Endodermal cell (in vitro differentiated cells): ENCODE measurements around the gene SPEM2. TPM values are rescaled to one million over a fixed set of nuclear protein-coding genes. Genes with fewer than 3 reads are reported as not detected.

Experiments used
- DNase-seq: peaks from one replicate; pipeline ENCODE4 v3.0.0-alpha.2; 2017
- H3K27ac ChIP-seq: 2 replicates; pipeline ENCODE4 v1.5.1; 2013; ENCODE audit warnings: mild to moderate bottlenecking, low read depth, low read length, moderate library complexity
- H3K27me3 ChIP-seq: 2 replicates; pipeline ENCODE4 v1.6.1; 2013; ENCODE audit warnings: mild to moderate bottlenecking, low read length, moderate library complexity; ENCODE audit not compliant: insufficient read depth, control insufficient read depth, poor library complexity, severe bottlenecking
- H3K36me3 ChIP-seq: 2 replicates; pipeline ENCODE4 v1.7.0; 2013; ENCODE audit warnings: mild to moderate bottlenecking, low read length, moderate library complexity; ENCODE audit not compliant: control insufficient read depth, insufficient read depth
- H3K4me1 ChIP-seq: one replicate; pipeline ENCODE4 v1.7.0; 2013; ENCODE audit warnings: low read length; ENCODE audit not compliant: control insufficient read depth, insufficient read depth
- H3K4me3 ChIP-seq: 2 replicates; pipeline ENCODE4 v1.5.1; 2013; ENCODE audit warnings: mild to moderate bottlenecking, low read length, moderate library complexity
- H3K9ac ChIP-seq: 2 replicates; pipeline ENCODE4 v1.6.1; 2013; ENCODE audit warnings: mild to moderate bottlenecking, low read length, moderate library complexity; ENCODE audit not compliant: poor library complexity, severe bottlenecking; ENCODE audit errors: extremely low read depth
- H3K9me3 ChIP-seq: 2 replicates; pipeline ENCODE4 v1.6.1; 2013; ENCODE audit warnings: mild to moderate bottlenecking, low read length, moderate library complexity; ENCODE audit not compliant: control insufficient read depth
- H3K27ac Mint-ChIP-seq: 2 replicates; pipeline ENCODE4 v1.8.0; 2020; ENCODE audit warnings: mixed read lengths
- H3K27me3 Mint-ChIP-seq: 2 replicates; pipeline ENCODE4 v1.8.0; 2021; ENCODE audit warnings: mild to moderate bottlenecking, mixed read lengths; ENCODE audit not compliant: insufficient read depth
- H3K36me3 Mint-ChIP-seq: 2 replicates; pipeline ENCODE4 v1.8.0; 2020; ENCODE audit warnings: low read depth, mixed read lengths
- H3K4me1 Mint-ChIP-seq: 2 replicates; pipeline ENCODE4 v1.8.0; 2020; ENCODE audit warnings: mixed read lengths
- H3K4me3 Mint-ChIP-seq: 2 replicates; pipeline ENCODE4 v1.8.0; 2020; ENCODE audit warnings: mild to moderate bottlenecking, moderate library complexity, mixed read lengths
- H3K9me3 Mint-ChIP-seq: 2 replicates; pipeline ENCODE4 v1.8.0; 2020; ENCODE audit warnings: mild to moderate bottlenecking, mixed read lengths
- CTCF ChIP-seq: fragments of 200-600 bp; sonication (generic); conservative IDR thresholded peaks from 2 replicates; pipeline ENCODE4 v1.5.0; 2021; ENCODE audit warnings: antibody characterized with exemption, mild to moderate bottlenecking
- WGBS, 2 experiments: methylation state at CpG; one replicate each; pipeline versions ENCODE4 v1.1.5 to v1.1.7; 2013; ENCODE audit warnings: missing lambda C conversion rate in 2 of 2, mixed read lengths in 1 of 2; ENCODE audit not compliant: insufficient coverage in 1 of 2, insufficient read length in 1 of 2; 5-methylcytosine and 5-hydroxymethylcytosine counted together
- total RNA-seq, 2 donors: library from RNA; stranded (reverse); fragmentation: NEBNext Ultra II Directional in 1 of 2; extraction: Animal tissue kit (Norgen Biotek cat#: 25700) in 1 of 2; gene quantifications; 2 replicates in 1 of 2; 3 replicates in 1 of 2; pipeline ENCODE4 v1.2.1, GENCODE V29; 2021

The SPEM2 gene
- total RNA-seq, 2 donors from 2014 or later = not detected

DNA sequence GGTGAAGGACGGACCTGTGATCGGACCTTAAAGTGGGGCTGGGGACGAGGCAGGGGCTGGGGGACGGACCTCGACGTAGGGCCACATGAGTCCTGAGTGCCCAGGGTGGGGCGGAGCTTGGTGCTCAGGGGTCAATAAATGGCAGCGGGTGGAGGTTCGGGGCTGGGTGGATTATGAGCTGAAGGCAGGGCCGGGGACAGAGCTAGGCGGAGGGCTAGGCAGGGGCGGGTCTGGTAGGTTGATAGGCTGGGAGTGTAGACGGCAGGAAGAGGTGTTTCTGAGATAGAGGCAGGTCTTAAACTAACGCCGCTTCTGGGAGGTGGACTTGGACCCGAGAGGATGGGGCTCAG, 20.2 kb downstream of the SPEM2 start:
- Histone ChIP-seq H3K9ac (peak overlapping the region; percentile 50), H3K27ac (no peak overlapping the region)

GRCh38 chr17:7448461-7448860, 23.0 kb downstream of the SPEM2 start:
- TF ChIP-seq CTCF = no peak
- Histone ChIP-seq H3K9ac (no peak overlapping the region), H3K4me1 (no peaks in the 10 kb centered on the region), H3K36me3 (no peaks in the 10 kb centered on the region), H3K4me3 (no peak overlapping the region), H3K27ac (no peak overlapping the region), H3K27me3 (no peaks in the 10 kb centered on the region), H3K9me3 (no peaks in the 10 kb centered on the region)
- no peak for DNase-seq
- Mint-ChIP-seq H3K4me3 (no peak overlapping the region), H3K4me1 (peaks cover 6% of the 10 kb centered on the region), H3K27me3 (peaks cover 36% of the 10 kb centered on the region), H3K36me3 (peaks cover 2% of the 10 kb centered on the region), H3K9me3 (no peaks in the 10 kb centered on the region), H3K27ac (no peak overlapping the region)
- WGBS, 2 experiments = 92 to 100% methylated on average over 2 to 7 of the region's 7 CpGs

More for the DNA sequence above, 20.2 kb downstream of the SPEM2 start:
- Histone ChIP-seq H3K27me3 (peaks cover 16% of the 10 kb centered on the region), H3K9me3 (no peaks in the 10 kb centered on the region), H3K4me3 (peak overlapping the region; percentile 79), H3K4me1 (no peaks in the 10 kb centered on the region), H3K36me3 (no peaks in the 10 kb centered on the region)
- TF ChIP-seq CTCF = no peak
- Mint-ChIP-seq H3K27ac (peak overlapping the region; percentile 93), H3K36me3 (no peaks in the 10 kb centered on the region), H3K4me1 (peaks cover 6% of the 10 kb centered on the region), H3K4me3 (peak overlapping the region; percentile 71), H3K9me3 (no peaks in the 10 kb centered on the region), H3K27me3 (peaks cover 65% of the 10 kb centered on the region)
- DNase-seq = peak; percentile 98
- WGBS, 2 experiments = 6 to 8% methylated on average over 11 to 16 of the region's 16 CpGs

- Histone ChIP-seq H3K4me3 (no peak overlapping the region), H3K4me1 (no peaks in the 10 kb centered on the region), H3K27ac (no peak overlapping the region), H3K9ac (no peak overlapping the region), H3K9me3 (no peaks in the 10 kb centered on the region), H3K36me3 (no peaks in the 10 kb centered on the region), H3K27me3 (no peaks in the 10 kb centered on the region)
- no peaks in the 10 kb centered on the region for H3K27me3 Mint-ChIP-seq
- no peak for DNase-seq
- H3K4me3 Mint-ChIP-seq = no peak overlapping the region
- H3K9me3 Mint-ChIP-seq = no peaks in the 10 kb centered on the region
- TF ChIP-seq CTCF = no peak
- no peak overlapping the region for H3K27ac Mint-ChIP-seq
- peaks cover 3% of the 10 kb centered on the region for H3K4me1 Mint-ChIP-seq
- H3K36me3 Mint-ChIP-seq = peaks cover 12% of the 10 kb centered on the region
- WGBS, 2 experiments = 76% methylated on average over 1 of the region's 3 CpGs; no CpG with 5 or more reads in 1 of the 2 experiments
These were observed 34.6 kb downstream of the SPEM2 start for GRCh38 chr17:7459961-7460545.
